Uterus (tissue), 4 donors: ENCODE measurements around the gene NLRP6. TPM values are rescaled to one million over a fixed set of nuclear protein-coding genes. Genes with fewer than 3 reads are reported as not detected.
A peak's percentile ranks its signal among the peaks of the same experiment; 100 is the strongest.

Source experiments
- DNase-seq, 2 donors: peaks; one replicate each; pipeline ENCODE4 v3.0.0-alpha.2; 2019 to 2020
- H3K27ac ChIP-seq, 2 donors: fragments of 200-600 bp; sonication (generic); 1 replicate in 1 of 2; 2 replicates in 1 of 2; pipeline ENCODE4 v1.5.1; 2016 to 2018
- H3K27me3 ChIP-seq, 2 donors: fragments of 200-600 bp; sonication (generic); one replicate each; pipeline ENCODE4 v1.5.1; 2018 to 2019; ENCODE audit warnings: control low read depth in 1 of 2
- H3K36me3 ChIP-seq, 2 donors: fragments of 200-600 bp; sonication (generic); one replicate each; pipeline ENCODE4 v1.5.1; 2019; ENCODE audit warnings: control low read depth in 1 of 2
- H3K4me1 ChIP-seq, 2 donors: fragments of 200-600 bp; sonication (generic); one replicate each; pipeline ENCODE4 v1.5.1; 2018 to 2019; ENCODE audit warnings: control low read depth in 1 of 2
- H3K4me3 ChIP-seq, 2 donors: fragments of 200-600 bp; sonication (generic); 1 replicate in 1 of 2; 2 replicates in 1 of 2; pipeline ENCODE4 v1.5.1; 2018 to 2019; ENCODE audit warnings: mild to moderate bottlenecking in 1 of 2
- H3K9me3 ChIP-seq, 2 donors: fragments of 200-600 bp; sonication (generic); one replicate each; pipeline ENCODE4 v1.5.1; 2019; ENCODE audit warnings: control low read depth in 1 of 2
- POLR2A ChIP-seq, 2 donors: fragments of 450-650 bp; IDR thresholded peaks; one replicate each; pipeline ENCODE4 v1.6.1; 2016; ENCODE audit warnings: antibody characterized with exemption in 2 of 2, mild to moderate bottlenecking in 1 of 2, moderate library complexity in 1 of 2
- intact Hi-C: fragments of 100-400 bp; cut with DNase I; formaldehyde crosslinking; loops from one replicate; pipeline ENCODE4 v1.15.1; 2023; ENCODE audit warnings: low total_unique reads
- total RNA-seq, 4 donors: library from RNA; depleted of rRNA in 3 of 4; stranded (reverse); fragments of >200 nt in 3 of 4; gene quantifications; one replicate each; pipeline versions ENCODE4 v1.1.0 to v1.2.4, GENCODE V29; 2014 to 2023
- TF ChIP-seq, protein P1 (sequence below), 4 experiments: fragments of 200-600 bp in 2 of 4; fragments of 450-650 bp in 2 of 4; sonication (generic) in 2 of 4; IDR thresholded peaks; one replicate each; pipeline ENCODE4 v1.5.1; 2016 to 2019; ENCODE audit warnings: antibody characterized with exemption in 4 of 4, mild to moderate bottlenecking in 2 of 4, moderate library complexity in 1 of 4
- donor health status: DM: yes; HTN: yes; CAD: no.

NLRP6 gene
- total RNA-seq, 4 donors from 2014 or later = 0.30 to 0.51 TPM; not detected in 2

DNA sequence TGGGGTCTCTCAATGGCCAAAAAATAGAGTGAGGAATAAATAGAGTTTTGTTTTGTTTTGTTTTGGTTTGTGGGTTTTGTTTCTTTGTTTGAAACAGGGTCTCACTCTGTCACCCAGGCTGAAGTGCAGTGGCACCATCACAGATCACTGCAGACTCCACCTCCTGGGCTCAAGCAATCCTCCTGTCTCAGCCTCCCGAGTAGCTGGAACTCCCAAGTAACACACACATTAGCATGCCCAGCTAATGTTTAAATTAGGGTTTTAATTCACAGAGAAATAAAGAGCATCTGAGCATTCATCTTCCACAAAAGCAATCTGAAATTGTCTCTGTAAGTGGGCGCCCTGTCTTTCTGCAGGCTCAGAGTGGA, 51.7 kb downstream of the NLRP6 start:
- Histone ChIP-seq H3K27me3 (no peaks in the 10 kb centered on the region), H3K4me3 (no peak overlapping the region), H3K9me3 (no peaks in the 10 kb centered on the region), H3K4me1 (peaks cover 5 to 21% of the 10 kb centered on the region in 2 donors), H3K27ac (no peak overlapping the region), H3K36me3 (no peaks in the 10 kb centered on the region)
- intact Hi-C loops = no loop called here
- no peak for DNase-seq
- TF ChIP-seq POLR2A (IDR thresholded peaks at IDR 0.05) = no peak
- TF ChIP-seq, protein P1, sequence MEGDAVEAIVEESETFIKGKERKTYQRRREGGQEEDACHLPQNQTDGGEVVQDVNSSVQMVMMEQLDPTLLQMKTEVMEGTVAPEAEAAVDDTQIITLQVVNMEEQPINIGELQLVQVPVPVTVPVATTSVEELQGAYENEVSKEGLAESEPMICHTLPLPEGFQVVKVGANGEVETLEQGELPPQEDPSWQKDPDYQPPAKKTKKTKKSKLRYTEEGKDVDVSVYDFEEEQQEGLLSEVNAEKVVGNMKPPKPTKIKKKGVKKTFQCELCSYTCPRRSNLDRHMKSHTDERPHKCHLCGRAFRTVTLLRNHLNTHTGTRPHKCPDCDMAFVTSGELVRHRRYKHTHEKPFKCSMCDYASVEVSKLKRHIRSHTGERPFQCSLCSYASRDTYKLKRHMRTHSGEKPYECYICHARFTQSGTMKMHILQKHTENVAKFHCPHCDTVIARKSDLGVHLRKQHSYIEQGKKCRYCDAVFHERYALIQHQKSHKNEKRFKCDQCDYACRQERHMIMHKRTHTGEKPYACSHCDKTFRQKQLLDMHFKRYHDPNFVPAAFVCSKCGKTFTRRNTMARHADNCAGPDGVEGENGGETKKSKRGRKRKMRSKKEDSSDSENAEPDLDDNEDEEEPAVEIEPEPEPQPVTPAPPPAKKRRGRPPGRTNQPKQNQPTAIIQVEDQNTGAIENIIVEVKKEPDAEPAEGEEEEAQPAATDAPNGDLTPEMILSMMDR (IDR thresholded peaks at IDR 0.05) = no peak

DNA sequence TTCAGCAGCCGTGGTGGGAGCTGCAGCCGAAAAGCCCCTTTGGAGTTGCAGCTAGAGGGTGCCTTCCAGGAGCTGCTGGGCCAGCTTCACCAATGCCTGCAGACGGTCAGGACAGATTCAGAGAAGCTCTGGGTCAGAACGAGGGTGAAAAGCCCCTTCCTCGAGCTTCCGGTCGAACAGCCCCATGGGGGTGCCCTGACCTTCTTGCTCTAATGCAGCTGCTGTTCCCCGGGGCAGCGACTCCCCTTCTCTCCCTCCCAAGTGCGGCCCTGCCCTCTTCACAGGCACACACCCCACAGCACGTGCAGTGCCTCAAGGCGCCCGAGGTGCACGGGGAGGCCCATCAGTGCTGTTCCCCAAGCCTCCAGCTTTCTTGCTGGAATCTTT, 52.1 kb downstream of the NLRP6 start:
- no peak overlapping the region for H3K27ac ChIP-seq
- peaks cover 5 to 21% of the 10 kb centered on the region in 2 donors for H3K4me1 ChIP-seq
- H3K36me3 ChIP-seq = no peaks in the 10 kb centered on the region
- no peaks in the 10 kb centered on the region for H3K9me3 ChIP-seq
- H3K27me3 ChIP-seq = no peaks in the 10 kb centered on the region
- intact Hi-C loops = no loop called here
- peak in 1 of 2 donors; percentile 17 for DNase-seq
- no peak overlapping the region for H3K4me3 ChIP-seq
- no peak for TF ChIP-seq POLR2A (IDR thresholded peaks at IDR 0.05)
- TF ChIP-seq, protein P1 (IDR thresholded peaks at IDR 0.05) = no peak

DNA sequence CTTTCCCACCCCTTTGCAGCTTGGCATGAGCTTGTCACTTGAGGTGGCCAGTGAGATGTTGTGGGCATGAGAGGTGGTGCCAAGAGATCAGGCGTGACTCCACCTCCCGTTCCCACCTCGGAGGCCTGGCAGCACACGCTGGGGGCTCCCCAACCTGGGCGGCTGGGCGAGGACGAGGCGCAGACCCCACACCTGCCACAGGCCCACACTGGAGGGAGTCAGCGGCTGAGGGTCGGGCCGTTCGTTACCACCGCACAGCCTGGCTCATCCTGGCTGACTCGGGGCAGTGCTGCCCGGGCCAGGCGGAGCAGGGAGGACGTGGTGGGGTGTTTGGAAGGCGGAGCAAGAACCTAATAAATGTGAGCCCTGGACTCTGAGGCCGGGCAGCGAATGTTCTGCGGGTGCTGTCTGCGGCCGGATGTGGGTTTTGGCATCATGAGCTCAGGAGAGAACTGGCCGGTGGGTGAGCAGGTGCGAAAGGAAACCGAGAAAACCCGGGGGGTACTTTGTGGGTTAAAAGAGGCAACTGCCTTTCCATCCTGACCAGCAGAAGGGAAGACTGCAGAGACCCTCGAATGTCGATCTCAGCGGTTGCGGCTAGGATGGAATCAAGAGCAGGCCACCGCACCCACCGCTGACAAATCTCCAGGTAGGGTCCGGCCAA, 52.6 kb downstream of the NLRP6 start:
- H3K4me1 ChIP-seq = peaks cover 5 to 20% of the 10 kb centered on the region in 2 donors
- H3K27ac ChIP-seq = peak overlapping the region in 1 of 2 donors; percentile 15
- peak in 1 of 2 donors; percentile 21 for DNase-seq
- H3K4me3 ChIP-seq = no peak overlapping the region
- no peaks in the 10 kb centered on the region for H3K36me3 ChIP-seq
- intact Hi-C loops = no loop called here
- TF ChIP-seq, protein P1 (IDR thresholded peaks at IDR 0.05) = no peak
- H3K9me3 ChIP-seq = no peaks in the 10 kb centered on the region
- H3K27me3 ChIP-seq = no peaks in the 10 kb centered on the region

DNA sequence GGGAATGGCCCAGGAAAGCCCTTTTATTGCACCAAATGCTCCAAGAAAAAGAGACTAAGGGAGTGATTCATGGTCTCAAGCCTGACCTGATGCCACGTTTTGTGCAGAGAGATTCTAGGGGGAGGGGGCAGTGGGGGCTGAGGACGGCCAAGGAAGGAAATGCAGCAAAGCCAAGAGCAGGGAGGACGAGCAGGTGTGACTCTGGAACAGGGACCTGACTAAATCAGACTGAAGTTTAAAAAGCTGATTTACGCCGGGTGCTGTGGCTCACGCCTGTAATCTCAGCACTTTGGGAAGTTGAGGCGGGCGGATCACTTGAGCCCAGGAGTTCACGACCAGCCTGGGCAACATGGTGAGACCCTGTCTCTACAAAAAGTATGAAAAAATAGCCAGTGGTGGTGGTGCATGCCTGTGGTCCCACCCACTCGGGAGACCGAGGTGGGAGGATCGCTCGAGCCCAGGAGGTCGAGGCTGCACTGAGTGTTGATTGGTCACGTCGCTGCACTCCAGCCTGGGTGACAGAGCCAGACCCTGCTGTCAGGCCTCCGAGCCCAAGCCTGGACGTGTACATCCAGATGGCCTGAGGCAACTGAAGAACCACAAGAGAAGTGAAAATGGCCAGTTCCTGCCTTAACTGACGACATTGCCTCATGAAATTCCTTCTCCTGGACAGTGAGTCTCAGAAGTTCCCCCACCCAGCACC, 53.3 kb downstream of the NLRP6 start:
- Histone ChIP-seq H3K36me3 (no peaks in the 10 kb centered on the region), H3K27me3 (no peaks in the 10 kb centered on the region), H3K27ac (peak overlapping the region in 1 of 2 donors; percentile 15), H3K4me1 (peaks cover 5 to 21% of the 10 kb centered on the region in 2 donors), H3K9me3 (no peaks in the 10 kb centered on the region), H3K4me3 (no peak overlapping the region)
- intact Hi-C loops = no loop called here
- DNase-seq = peak in 1 of 2 donors; percentile 30
- TF ChIP-seq POLR2A (IDR thresholded peaks at IDR 0.05) = no peak
- TF ChIP-seq, protein P1 (IDR thresholded peaks at IDR 0.05) = no peak
